Measurements from ENCODE around the gene CCSER1. TPM values are rescaled to one million over a fixed set of nuclear protein-coding genes. Genes with fewer than 3 reads are reported as not detected.

Gene CCSER1
- total RNA-seq, 1 experiment from 2014 or later: 0.63 TPM

GRCh38 chr4:90495211-90495610 lies 368.0 kb downstream of the CCSER1 start:
- DNase-seq (ENCODE audit: unreplicated experiment): no peak
- intact Hi-C loops (cut with micrococcal nuclease): no loop called here
- TF ChIP-seq CTCF (IDR thresholded peaks at IDR 0.05; ENCODE audit: unreplicated experiment): no peak
- no peaks in the 10 kb centered on the region for H3K4me1 Mint-ChIP-seq (ENCODE audit: insufficient read depth, unreplicated experiment)
- ChIA-PET CTCF (no interaction called here), POLR2A (no interaction called here)
- H3K4me3 Mint-ChIP-seq (ENCODE audit: unreplicated experiment): no peak overlapping the region
- no peaks in the 10 kb centered on the region for H3K36me3 Mint-ChIP-seq (ENCODE audit: insufficient read depth, unreplicated experiment)
- H3K9me3 Mint-ChIP-seq (ENCODE audit: unreplicated experiment): peaks cover 9% of the 10 kb centered on the region
- no peaks in the 10 kb centered on the region for H3K27me3 Mint-ChIP-seq (ENCODE audit: insufficient read depth, unreplicated experiment)
- H3K27ac Mint-ChIP-seq (ENCODE audit: low read depth, unreplicated experiment): no peak overlapping the region
- BruUV-seq (replicated peaks): no TSS peak

- Mint-ChIP-seq H3K27ac (ENCODE audit: low read depth, unreplicated experiment) (no peak overlapping the region), H3K36me3 (ENCODE audit: insufficient read depth, unreplicated experiment) (no peaks in the 10 kb centered on the region), H3K4me3 (ENCODE audit: unreplicated experiment) (no peak overlapping the region), H3K4me1 (ENCODE audit: insufficient read depth, unreplicated experiment) (no peaks in the 10 kb centered on the region), H3K27me3 (ENCODE audit: insufficient read depth, unreplicated experiment) (no peaks in the 10 kb centered on the region), H3K9me3 (ENCODE audit: unreplicated experiment) (peaks cover 9% of the 10 kb centered on the region)
- BruUV-seq (replicated peaks): no TSS peak
- ChIA-PET CTCF (no interaction called here), POLR2A (no interaction called here)
- no peak for TF ChIP-seq CTCF (IDR thresholded peaks at IDR 0.05; ENCODE audit: unreplicated experiment)
- no peak for DNase-seq (ENCODE audit: unreplicated experiment)
- intact Hi-C loops (cut with micrococcal nuclease): no loop called here
Measured at GRCh38 chr4:90495936-90496335, 368.7 kb downstream of the CCSER1 start.

GRCh38 chr4:90498175-90498574 lies 371.0 kb downstream of the CCSER1 start:
- Mint-ChIP-seq H3K4me1 (ENCODE audit: insufficient read depth, unreplicated experiment) (no peaks in the 10 kb centered on the region), H3K9me3 (ENCODE audit: unreplicated experiment) (peaks cover 16% of the 10 kb centered on the region), H3K27ac (ENCODE audit: low read depth, unreplicated experiment) (no peak overlapping the region), H3K36me3 (ENCODE audit: insufficient read depth, unreplicated experiment) (no peaks in the 10 kb centered on the region), H3K27me3 (ENCODE audit: insufficient read depth, unreplicated experiment) (no peaks in the 10 kb centered on the region), H3K4me3 (ENCODE audit: unreplicated experiment) (no peak overlapping the region)
- no TSS peak for BruUV-seq (replicated peaks)
- intact Hi-C loops (cut with micrococcal nuclease): no loop called here
- CTCF ChIA-PET: interaction anchor here (0.5 kb wide), 1 partner anchor 629 kb away, joined by 3 read pairs; no protein-coding TSS in a partner anchor
- DNase-seq (ENCODE audit: unreplicated experiment): no peak
- POLR2A ChIA-PET: no interaction called here
- no peak for TF ChIP-seq CTCF (IDR thresholded peaks at IDR 0.05; ENCODE audit: unreplicated experiment)

GRCh38 chr4:90503677-90504076 lies 376.5 kb downstream of the CCSER1 start:
- Mint-ChIP-seq H3K4me3 (ENCODE audit: unreplicated experiment) (no peak overlapping the region), H3K27ac (ENCODE audit: low read depth, unreplicated experiment) (no peak overlapping the region), H3K36me3 (ENCODE audit: insufficient read depth, unreplicated experiment) (no peaks in the 10 kb centered on the region), H3K4me1 (ENCODE audit: insufficient read depth, unreplicated experiment) (no peaks in the 10 kb centered on the region), H3K9me3 (ENCODE audit: unreplicated experiment) (peaks cover 15% of the 10 kb centered on the region), H3K27me3 (ENCODE audit: insufficient read depth, unreplicated experiment) (no peaks in the 10 kb centered on the region)
- DNase-seq (ENCODE audit: unreplicated experiment): peak; percentile 12
- BruUV-seq (replicated peaks): no TSS peak
- CTCF ChIA-PET: no interaction called here
- intact Hi-C loops (cut with micrococcal nuclease): no loop called here
- TF ChIP-seq CTCF (IDR thresholded peaks at IDR 0.05; ENCODE audit: unreplicated experiment): no peak
- POLR2A ChIA-PET: no interaction called here

All from MCF 10A (cell line).